KMS-11 (cell line): ENCODE data around the gene ZNHIT1.

ENCODE experiments used
- H2AFZ ChIP-seq: fragments of 200-600 bp; sonication (generic); 2 replicates; pipeline ENCODE4 v1.6.1; 2016; ENCODE audit warnings: antibody characterized with exemption, mixed run types, low read depth
- H3K27ac ChIP-seq: fragments of 200-600 bp; sonication (generic); 2 replicates; pipeline ENCODE4 v1.6.1; 2016; ENCODE audit warnings: mild to moderate bottlenecking, mixed run types
- H3K27me3 ChIP-seq: fragments of 200-600 bp; sonication (generic); 2 replicates; pipeline ENCODE4 v1.6.1; 2017; ENCODE audit warnings: mild to moderate bottlenecking, low read depth, mixed run types, moderate library complexity; ENCODE audit not compliant: insufficient read depth
- H3K36me3 ChIP-seq: fragments of 200-600 bp; sonication (generic); 2 replicates; pipeline ENCODE4 v1.6.1; 2017; ENCODE audit warnings: mild to moderate bottlenecking, mixed run types; ENCODE audit not compliant: insufficient read depth
- H3K4me1 ChIP-seq: fragments of 200-600 bp; sonication (generic); 2 replicates; pipeline ENCODE4 v1.6.1; 2016; ENCODE audit warnings: mild to moderate bottlenecking, low read depth, mixed run types; ENCODE audit not compliant: poor library complexity, severe bottlenecking
- H3K4me2 ChIP-seq: fragments of 200-600 bp; sonication (generic); 2 replicates; pipeline ENCODE4 v1.7.0; 2016; ENCODE audit warnings: mild to moderate bottlenecking, mixed run types
- H3K4me3 ChIP-seq: fragments of 200-600 bp; sonication (generic); IDR thresholded peaks from 2 replicates; pipeline ENCODE4 v1.6.1; 2017; ENCODE audit warnings: low read depth, low read length, mixed read lengths; ENCODE audit not compliant: insufficient read depth
- H3K79me2 ChIP-seq: fragments of 200-600 bp; sonication (generic); 2 replicates; pipeline ENCODE4 v1.6.1; 2016; ENCODE audit warnings: low read depth, mixed run types; ENCODE audit not compliant: insufficient read depth
- H3K9ac ChIP-seq: fragments of 200-600 bp; sonication (generic); 2 replicates; pipeline ENCODE4 v1.6.1; 2016; ENCODE audit warnings: mild to moderate bottlenecking, mixed run types
- H4K20me1 ChIP-seq: fragments of 200-600 bp; sonication (generic); 2 replicates; pipeline ENCODE4 v1.6.1; 2016; ENCODE audit warnings: mild to moderate bottlenecking, mixed run types; ENCODE audit not compliant: insufficient read depth
- CTCF ChIP-seq: fragments of 200-600 bp; sonication (generic); conservative IDR thresholded peaks from 2 replicates; pipeline ENCODE4 v1.6.1; 2017; ENCODE audit warnings: low read depth, mild to moderate bottlenecking, antibody characterized with exemption, low read length, moderate library complexity, mixed read lengths

ZNHIT1 gene

GRCh38 chr7:101235522-101235921 lies 17.6 kb downstream of the ZNHIT1 start:
- no peaks in the 10 kb centered on the region for H3K36me3 ChIP-seq
- TF ChIP-seq CTCF, result no peak
- no peak overlapping the region for H3K27ac ChIP-seq
- H3K4me3 ChIP-seq, result no peak overlapping the region
- H3K4me2 ChIP-seq, result no peak overlapping the region
- no peak overlapping the region for H3K9ac ChIP-seq
- H3K4me1 ChIP-seq, result no peaks in the 10 kb centered on the region
- H3K27me3 ChIP-seq, result no peaks in the 10 kb centered on the region
- H4K20me1 ChIP-seq, result no peaks in the 10 kb centered on the region
- no peak overlapping the region for H2AFZ ChIP-seq
- no peaks in the 10 kb centered on the region for H3K79me2 ChIP-seq

GRCh38 chr7:101236292-101236835 lies 18.4 kb downstream of the ZNHIT1 start:
- H3K79me2 ChIP-seq, result no peaks in the 10 kb centered on the region
- H3K4me2 ChIP-seq, result no peak overlapping the region
- no peak overlapping the region for H3K27ac ChIP-seq
- H2AFZ ChIP-seq, result no peak overlapping the region
- no peak for TF ChIP-seq CTCF
- no peaks in the 10 kb centered on the region for H3K4me1 ChIP-seq
- no peak overlapping the region for H3K4me3 ChIP-seq
- no peak overlapping the region for H3K9ac ChIP-seq
- H3K27me3 ChIP-seq, result no peaks in the 10 kb centered on the region
- no peaks in the 10 kb centered on the region for H4K20me1 ChIP-seq
- H3K36me3 ChIP-seq, result no peaks in the 10 kb centered on the region

- no peak within 1 kb of the TSS for H2AFZ ChIP-seq
These were observed 19.5 kb downstream of the ZNHIT1 start, which contains the start of gene CLDN15 for GRCh38 chr7:101237206-101238067. CLDN15 (minus strand) TSS chr7:101237802; CDS start chr7:101237581, 221 bp downstream.

More at GRCh38 chr7:101237206-101238067, 19.5 kb downstream of the ZNHIT1 start, which contains the start of gene CLDN15:
- TF ChIP-seq CTCF, result no peak
- Histone ChIP-seq H3K36me3 (no peaks in the 10 kb centered on the region), H4K20me1 (no peaks in the 10 kb centered on the region), H3K27ac (no peak within 1 kb of the TSS), H3K79me2 (0 out of 2 replicates have a peak, but pooled peaks cover under 1% of the 10 kb centered on the region), H3K4me2 (no peak within 1 kb of the TSS), H3K27me3 (no peaks in the 10 kb centered on the region), H3K9ac (no peak within 1 kb of the TSS), H3K4me3 (no peak within 1 kb of the TSS), H3K4me1 (peaks cover under 1% of the 10 kb centered on the region)
